Memory B cell (primary cell): ENCODE measurements around the gene ADD3.
A peak's percentile ranks its signal among the peaks of the same experiment; 100 is the strongest.

Experiments
- ATAC-seq: fragments of 150-1000 bp; cut with Tn5 transposase; 2 replicates; pipeline ENCODE4 v1.10.0; 2021; ENCODE audit warnings: low read depth, mild to moderate bottlenecking, moderate library complexity
- DNase-seq, 2 donors: peaks; one replicate each; pipeline ENCODE4 v3.0.0; 2022; ENCODE audit warnings: low spot score in 2 of 2
- H3K27ac Mint-ChIP-seq: one replicate; pipeline ENCODE4 v1.8.0; 2022; ENCODE audit warnings: mild to moderate bottlenecking, moderate library complexity, mixed read lengths
- H3K27me3 Mint-ChIP-seq: one replicate; pipeline ENCODE4 v1.8.0; 2022; ENCODE audit warnings: mixed read lengths
- H3K36me3 Mint-ChIP-seq: one replicate; pipeline ENCODE4 v1.8.0; 2022; ENCODE audit warnings: mild to moderate bottlenecking, mixed read lengths
- H3K4me1 Mint-ChIP-seq: one replicate; pipeline ENCODE4 v1.8.0; 2022; ENCODE audit warnings: mixed read lengths
- H3K4me3 Mint-ChIP-seq: one replicate; pipeline ENCODE4 v1.8.0; 2022; ENCODE audit warnings: mild to moderate bottlenecking, moderate library complexity, mixed read lengths
- H3K9me3 Mint-ChIP-seq: one replicate; pipeline ENCODE4 v1.8.0; 2022; ENCODE audit warnings: mixed read lengths

The ADD3 gene

DNA sequence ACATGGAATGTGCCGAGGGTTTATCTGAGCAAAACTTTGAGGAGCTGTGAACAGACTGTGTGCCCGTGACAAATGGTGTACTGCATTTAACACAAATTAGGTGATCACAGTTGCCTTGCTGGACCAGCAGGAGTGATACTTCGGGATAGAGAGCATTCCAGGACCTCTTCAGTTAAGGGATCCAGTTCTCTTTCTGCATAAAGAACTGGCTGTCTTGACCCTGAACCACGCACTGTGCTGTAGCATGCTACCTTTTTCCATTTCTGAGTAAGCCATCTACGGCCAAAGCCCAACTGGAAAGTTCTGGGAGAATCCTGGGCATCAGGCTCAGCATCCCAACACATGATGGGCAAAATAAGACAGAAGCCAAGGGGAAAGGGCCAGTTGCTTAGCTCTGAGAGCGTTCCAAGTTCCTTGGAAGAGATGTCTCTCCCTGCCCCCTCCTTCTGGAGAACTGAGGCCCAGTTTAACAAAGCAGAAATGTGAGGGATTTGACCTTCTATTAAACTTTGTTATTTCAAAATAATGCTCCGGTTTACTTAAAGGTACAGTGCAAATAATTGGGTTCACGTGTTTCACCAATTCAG, 37.9 kb upstream of the ADD3 start:
- Mint-ChIP-seq H3K4me3 (no peak overlapping the region), H3K27ac (no peak overlapping the region), H3K36me3 (no peaks in the 10 kb centered on the region), H3K4me1 (no peaks in the 10 kb centered on the region), H3K27me3 (no peaks in the 10 kb centered on the region), H3K9me3 (no peaks in the 10 kb centered on the region)
- DNase-seq, result no peak
- no peak for ATAC-seq

DNA sequence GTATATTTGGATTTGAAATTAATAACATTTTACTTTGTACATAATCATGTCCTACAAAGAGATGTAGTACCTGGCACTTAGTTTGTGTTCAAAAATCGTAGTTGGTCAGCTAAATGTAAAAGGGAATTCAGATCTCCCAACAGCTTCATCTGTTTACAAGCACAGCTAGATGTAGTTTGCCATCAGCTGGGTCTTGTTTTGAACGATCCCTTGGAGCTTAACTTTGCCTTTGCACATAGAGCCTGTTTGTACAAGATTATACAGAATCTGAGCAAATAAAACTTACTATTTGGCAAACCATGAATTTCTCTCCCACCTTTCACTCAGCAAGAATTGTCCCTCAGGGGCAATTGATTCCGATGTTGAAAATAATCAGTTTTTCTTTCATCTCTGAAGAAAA, 36.1 kb upstream of the ADD3 start:
- Mint-ChIP-seq H3K4me3 (no peak overlapping the region), H3K27ac (no peak overlapping the region), H3K4me1 (no peaks in the 10 kb centered on the region), H3K36me3 (no peaks in the 10 kb centered on the region), H3K27me3 (no peaks in the 10 kb centered on the region), H3K9me3 (no peaks in the 10 kb centered on the region)
- no peak for ATAC-seq
- DNase-seq, result no peak

DNA sequence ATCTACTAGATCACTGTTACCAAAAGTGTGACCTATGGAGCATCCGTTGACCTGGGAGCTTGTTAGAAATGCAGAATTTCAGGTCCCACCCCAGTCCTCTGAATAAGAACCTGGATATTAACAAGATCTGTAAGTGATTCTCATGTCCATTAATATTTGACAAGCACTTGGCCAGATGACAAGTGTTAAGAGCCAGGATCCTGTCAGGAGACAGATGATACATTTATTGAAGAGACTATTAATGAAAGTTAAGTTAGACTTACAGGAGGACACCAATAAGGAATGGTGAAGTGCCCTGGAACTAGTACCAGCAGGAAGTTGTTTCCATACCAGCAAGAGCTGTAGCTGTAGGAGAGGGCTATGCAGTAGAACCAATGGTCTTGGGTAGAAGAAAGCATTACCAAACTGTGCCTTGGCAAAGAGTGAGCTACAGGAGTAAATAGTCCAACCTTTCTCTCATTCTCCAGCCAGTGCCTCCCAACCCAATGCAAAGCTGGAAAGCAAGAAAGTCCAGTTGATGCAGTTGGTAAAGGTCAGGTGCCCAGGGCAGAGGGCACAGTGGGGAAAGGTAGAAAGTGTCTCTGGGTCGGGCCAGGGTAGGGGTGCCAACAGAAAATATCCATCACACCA, 35.3 kb upstream of the ADD3 start:
- H3K4me1 Mint-ChIP-seq, result no peaks in the 10 kb centered on the region
- H3K27ac Mint-ChIP-seq, result no peak overlapping the region
- DNase-seq, result no peak
- H3K36me3 Mint-ChIP-seq, result no peaks in the 10 kb centered on the region
- no peak for ATAC-seq
- H3K4me3 Mint-ChIP-seq, result no peak overlapping the region
- no peaks in the 10 kb centered on the region for H3K27me3 Mint-ChIP-seq
- H3K9me3 Mint-ChIP-seq, result no peaks in the 10 kb centered on the region

DNA sequence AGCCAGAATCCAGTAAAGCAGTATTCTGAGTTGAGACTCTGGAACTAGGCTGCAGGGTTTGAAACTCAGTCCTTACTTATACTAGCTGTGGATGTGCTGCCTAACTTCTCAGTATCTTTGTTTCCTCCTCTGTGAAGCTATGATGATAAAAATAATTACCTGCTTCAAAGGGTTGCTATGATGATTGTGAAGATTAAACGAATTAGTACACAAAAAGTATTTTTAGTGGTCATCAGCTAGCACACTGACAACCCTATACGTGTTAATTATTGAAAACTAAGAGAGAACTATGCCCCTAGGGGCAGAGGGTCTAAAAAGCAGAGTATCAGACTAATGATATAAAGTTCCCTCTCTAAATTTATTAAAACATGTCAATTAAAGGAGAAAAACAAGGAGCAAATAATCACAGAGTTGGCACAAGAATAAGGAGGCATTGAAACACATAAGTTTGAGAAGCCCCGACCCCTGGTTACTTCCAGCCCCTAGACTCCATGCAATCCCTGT, 34.4 kb upstream of the ADD3 start:
- H3K4me1 Mint-ChIP-seq, result no peaks in the 10 kb centered on the region
- no peak for ATAC-seq
- DNase-seq, result no peak
- H3K36me3 Mint-ChIP-seq, result no peaks in the 10 kb centered on the region
- H3K27ac Mint-ChIP-seq, result no peak overlapping the region
- no peak overlapping the region for H3K4me3 Mint-ChIP-seq
- H3K9me3 Mint-ChIP-seq, result no peaks in the 10 kb centered on the region
- no peaks in the 10 kb centered on the region for H3K27me3 Mint-ChIP-seq

DNA sequence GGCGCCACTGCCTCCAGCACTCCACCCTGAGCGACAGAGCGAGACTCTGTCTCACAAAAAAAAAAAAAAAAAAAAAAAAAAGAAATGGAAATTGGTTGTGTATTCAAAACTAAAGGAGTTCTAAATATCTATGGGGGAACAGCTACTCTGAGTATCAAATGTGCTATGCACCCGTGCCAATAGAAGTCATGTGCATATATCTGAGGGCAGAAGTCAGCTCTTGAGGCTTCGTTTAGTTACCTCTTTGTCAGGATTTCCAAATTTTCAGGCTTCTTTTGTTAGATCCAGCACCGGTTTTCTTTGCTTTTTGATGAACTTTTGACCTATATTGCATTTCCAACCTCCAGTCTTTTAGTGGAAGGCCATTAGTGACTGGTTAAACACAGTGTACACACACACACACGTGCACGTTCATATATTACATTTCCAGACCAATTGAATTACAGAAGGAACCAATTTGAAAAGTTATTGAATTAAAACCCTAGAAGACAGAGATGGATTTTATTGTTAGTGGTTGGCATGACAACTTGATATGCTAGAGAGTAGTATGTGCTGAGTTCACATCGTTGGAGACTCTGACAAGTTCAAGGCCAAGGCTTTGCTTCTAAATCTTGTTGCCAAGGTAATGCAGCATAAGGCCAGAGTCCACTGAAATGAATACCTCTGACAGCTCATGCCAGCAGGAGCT, 33.1 kb upstream of the ADD3 start:
- no peaks in the 10 kb centered on the region for H3K36me3 Mint-ChIP-seq
- H3K9me3 Mint-ChIP-seq, result no peaks in the 10 kb centered on the region
- DNase-seq, result no peak
- no peaks in the 10 kb centered on the region for H3K4me1 Mint-ChIP-seq
- H3K4me3 Mint-ChIP-seq, result no peak overlapping the region
- no peak overlapping the region for H3K27ac Mint-ChIP-seq
- no peak for ATAC-seq
- H3K27me3 Mint-ChIP-seq, result no peaks in the 10 kb centered on the region

DNA sequence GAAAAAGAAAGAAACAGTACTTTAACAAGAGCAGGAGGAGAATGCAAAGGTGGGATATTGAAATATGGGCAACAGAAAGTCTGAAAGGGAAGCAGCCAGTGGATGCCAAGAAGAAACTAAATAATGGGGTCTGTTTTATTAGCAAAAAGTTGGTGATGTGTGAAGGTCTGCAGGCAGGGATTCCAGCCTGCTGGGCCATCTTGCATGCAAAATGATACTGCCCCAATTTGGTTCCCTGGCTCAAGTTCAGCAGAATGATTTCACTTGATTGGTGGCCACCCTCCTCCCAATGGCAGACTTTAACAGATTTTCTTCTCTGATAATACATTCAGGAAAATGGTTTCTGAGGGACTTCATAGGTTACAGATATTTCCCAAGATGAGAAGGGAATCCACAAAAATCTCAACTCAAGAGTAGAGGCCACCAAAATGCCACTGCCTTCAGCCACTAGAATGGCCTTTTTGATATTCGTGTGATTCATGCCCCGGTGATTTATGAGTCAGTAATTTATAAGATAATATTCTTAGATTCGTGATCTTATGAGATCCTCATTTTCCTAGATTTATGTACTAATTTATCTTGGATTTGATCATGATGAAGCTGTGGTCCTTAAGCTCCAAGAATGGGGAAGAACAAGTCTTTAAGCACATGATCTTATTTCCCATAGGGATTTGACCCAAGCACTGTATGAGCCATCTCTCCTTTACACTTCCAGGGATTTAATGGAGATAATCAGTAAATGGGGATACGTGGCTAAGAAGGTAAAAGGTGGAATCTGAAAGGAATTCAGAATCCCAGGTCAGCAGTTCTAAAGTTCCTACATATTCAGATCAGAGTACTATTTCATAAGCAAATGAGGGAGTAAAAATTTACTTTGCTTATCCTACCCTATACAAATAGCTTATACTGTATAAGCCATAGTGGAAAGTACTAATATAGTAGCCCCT, 32.3 kb upstream of the ADD3 start:
- no peak for DNase-seq
- ATAC-seq, result no peak
- Mint-ChIP-seq H3K4me3 (no peak overlapping the region), H3K4me1 (no peaks in the 10 kb centered on the region), H3K27ac (no peak overlapping the region), H3K9me3 (no peaks in the 10 kb centered on the region), H3K36me3 (no peaks in the 10 kb centered on the region), H3K27me3 (no peaks in the 10 kb centered on the region)

DNA sequence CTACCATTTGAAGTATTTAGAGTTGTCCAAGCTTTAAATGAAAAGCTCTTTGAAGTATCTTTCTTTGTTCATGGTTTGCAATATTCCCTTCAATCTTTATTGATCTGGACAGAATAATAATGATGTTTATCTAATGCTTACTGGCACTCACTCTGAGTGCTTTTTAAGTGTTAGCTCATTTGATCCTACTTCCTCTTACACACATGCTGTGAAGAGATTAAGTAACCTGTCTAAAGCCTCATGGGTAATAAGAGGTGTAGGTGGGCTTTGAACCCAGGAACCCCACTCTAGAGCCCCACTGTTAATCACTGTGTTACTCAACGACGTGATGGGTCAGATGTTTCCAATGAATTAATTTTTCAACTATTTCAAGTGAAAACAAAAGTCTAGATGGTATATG, 31.1 kb upstream of the ADD3 start:
- Mint-ChIP-seq H3K36me3 (no peaks in the 10 kb centered on the region), H3K4me1 (no peaks in the 10 kb centered on the region), H3K9me3 (no peaks in the 10 kb centered on the region), H3K4me3 (no peak overlapping the region), H3K27ac (no peak overlapping the region), H3K27me3 (no peaks in the 10 kb centered on the region)
- DNase-seq (no peak), ATAC-seq (no peak)

- H3K36me3 Mint-ChIP-seq, result no peaks in the 10 kb centered on the region
- H3K4me1 Mint-ChIP-seq, result no peaks in the 10 kb centered on the region
- ATAC-seq, result no peak
- H3K4me3 Mint-ChIP-seq, result no peak overlapping the region
- no peaks in the 10 kb centered on the region for H3K27me3 Mint-ChIP-seq
- DNase-seq, result no peak
- no peaks in the 10 kb centered on the region for H3K9me3 Mint-ChIP-seq
- H3K27ac Mint-ChIP-seq, result no peak overlapping the region
Measured at GRCh38 chr10:109977382-109977806, 30.4 kb upstream of the ADD3 start.

GRCh38 chr10:109978481-109978880, 29.3 kb upstream of the ADD3 start:
- Mint-ChIP-seq H3K27me3 (no peaks in the 10 kb centered on the region), H3K9me3 (no peaks in the 10 kb centered on the region), H3K27ac (no peak overlapping the region), H3K36me3 (no peaks in the 10 kb centered on the region), H3K4me1 (no peaks in the 10 kb centered on the region), H3K4me3 (no peak overlapping the region)
- DNase-seq, result peak; percentile 61 to 66
- peak; percentile 58 for ATAC-seq

DNA sequence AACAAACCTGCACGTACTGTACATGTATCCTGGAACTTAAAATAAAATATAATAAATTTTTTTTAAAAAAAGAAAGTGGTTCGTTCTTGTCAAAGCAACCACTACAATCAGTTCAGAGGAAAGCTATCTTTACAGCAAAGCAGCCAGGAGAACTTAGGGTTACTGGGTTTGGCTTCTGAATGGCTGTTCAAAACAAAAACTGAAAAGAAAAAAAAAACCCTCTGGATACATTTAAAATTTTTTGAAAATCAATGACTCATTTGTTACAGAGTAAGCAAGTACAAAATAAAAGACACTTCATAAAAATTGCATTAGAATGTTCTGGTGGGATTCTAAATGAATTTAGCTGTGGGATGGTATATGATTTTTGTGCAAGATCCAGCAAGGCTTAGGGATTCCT, 28.6 kb upstream of the ADD3 start:
- Mint-ChIP-seq H3K4me3 (no peak overlapping the region), H3K4me1 (no peaks in the 10 kb centered on the region), H3K9me3 (no peaks in the 10 kb centered on the region), H3K27me3 (no peaks in the 10 kb centered on the region), H3K27ac (no peak overlapping the region), H3K36me3 (no peaks in the 10 kb centered on the region)
- DNase-seq (no peak), ATAC-seq (no peak)

DNA sequence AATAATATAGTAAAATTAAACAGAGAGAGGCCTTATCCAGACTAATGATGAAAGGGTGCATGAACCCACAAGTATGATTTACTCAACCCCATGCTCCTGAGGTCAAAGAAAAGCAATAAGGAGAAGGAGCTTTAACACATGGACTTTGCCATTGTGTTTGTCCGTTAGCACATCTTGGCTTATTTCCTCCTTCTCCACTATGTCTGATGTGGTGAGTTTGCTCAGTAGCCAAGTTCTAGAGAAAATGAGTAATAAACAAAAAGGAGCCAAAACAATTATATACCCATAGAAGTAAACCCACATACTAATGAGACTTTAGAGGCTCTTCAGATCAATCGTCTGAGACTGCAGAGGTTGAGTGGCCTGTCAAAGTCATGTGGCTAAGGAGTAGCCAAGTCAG, 26.1 kb upstream of the ADD3 start:
- peaks cover 4% of the 10 kb centered on the region for H3K36me3 Mint-ChIP-seq
- no peaks in the 10 kb centered on the region for H3K4me1 Mint-ChIP-seq
- ATAC-seq, result no peak
- H3K27ac Mint-ChIP-seq, result no peak overlapping the region
- H3K9me3 Mint-ChIP-seq, result peaks cover 8% of the 10 kb centered on the region
- H3K4me3 Mint-ChIP-seq, result no peak overlapping the region
- DNase-seq, result no peak
- H3K27me3 Mint-ChIP-seq, result no peaks in the 10 kb centered on the region

DNA sequence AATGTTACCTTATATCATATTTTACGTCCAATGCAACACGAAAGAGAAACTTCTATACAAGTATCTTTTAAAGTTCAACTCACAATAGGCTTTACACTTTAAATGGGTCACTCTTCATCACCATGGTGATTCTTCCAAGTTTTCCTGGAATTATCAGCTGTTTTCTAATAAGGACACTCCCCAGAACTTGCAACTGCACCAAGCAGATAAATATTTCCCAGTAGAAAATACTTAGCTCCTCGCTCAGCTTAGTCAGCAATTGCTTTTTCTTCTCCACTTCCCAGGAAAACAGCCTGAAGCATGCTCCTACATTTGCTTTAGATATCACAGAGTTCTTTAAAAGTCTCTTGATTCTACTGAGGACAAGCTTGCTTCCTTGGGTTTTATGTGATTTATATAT, 25.7 kb upstream of the ADD3 start:
- Mint-ChIP-seq H3K27me3 (no peaks in the 10 kb centered on the region), H3K36me3 (peaks cover 4% of the 10 kb centered on the region), H3K9me3 (peaks cover 8% of the 10 kb centered on the region), H3K27ac (no peak overlapping the region), H3K4me1 (no peaks in the 10 kb centered on the region), H3K4me3 (no peak overlapping the region)
- ATAC-seq (no peak), DNase-seq (no peak)

DNA sequence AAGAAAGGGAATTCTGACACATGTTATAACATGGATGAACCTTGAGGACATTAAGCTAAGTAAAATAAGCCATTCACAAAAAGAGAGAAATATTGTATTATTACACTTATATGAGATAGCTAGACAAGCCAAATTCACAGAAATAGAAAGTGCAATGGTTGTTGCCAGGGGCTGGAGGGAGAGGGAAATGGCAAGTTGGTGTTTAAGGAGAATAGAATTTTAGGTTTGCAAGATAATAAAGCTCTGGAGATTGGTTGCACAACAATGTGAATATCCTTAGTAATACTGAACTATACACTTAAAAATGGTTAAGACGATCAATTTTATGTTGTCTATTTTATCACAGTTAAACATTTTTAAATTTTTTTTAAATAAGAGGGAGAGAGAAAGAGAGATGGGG, 25.0 kb upstream of the ADD3 start:
- H3K4me3 Mint-ChIP-seq, result no peak overlapping the region
- DNase-seq, result no peak
- no peaks in the 10 kb centered on the region for H3K4me1 Mint-ChIP-seq
- no peak for ATAC-seq
- peaks cover 5% of the 10 kb centered on the region for H3K36me3 Mint-ChIP-seq
- no peak overlapping the region for H3K27ac Mint-ChIP-seq
- peaks cover 9% of the 10 kb centered on the region for H3K9me3 Mint-ChIP-seq
- H3K27me3 Mint-ChIP-seq, result no peaks in the 10 kb centered on the region

DNA sequence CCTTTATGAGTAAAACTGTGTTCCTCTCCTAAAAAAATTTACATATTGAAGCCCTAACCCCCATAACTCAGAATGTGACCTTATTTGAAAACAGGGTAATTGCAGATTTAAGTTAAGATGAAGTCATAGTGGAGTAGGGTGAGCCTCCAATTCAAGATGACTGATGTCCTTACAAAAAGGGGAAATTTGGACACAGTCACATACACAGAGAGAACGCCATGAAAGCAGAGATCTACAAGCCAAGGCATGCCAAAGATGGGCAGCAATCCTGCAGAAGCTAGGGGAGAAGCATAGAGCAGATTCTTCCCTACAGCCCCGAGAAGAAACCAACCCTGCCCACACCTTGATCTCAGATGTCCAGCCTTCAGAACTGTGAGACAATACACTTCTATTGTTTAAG, 23.8 kb upstream of the ADD3 start:
- peaks cover 10% of the 10 kb centered on the region for H3K36me3 Mint-ChIP-seq
- DNase-seq (no peak), ATAC-seq (no peak)
- peaks cover 13% of the 10 kb centered on the region for H3K9me3 Mint-ChIP-seq
- H3K27me3 Mint-ChIP-seq, result no peaks in the 10 kb centered on the region
- H3K4me1 Mint-ChIP-seq, result no peaks in the 10 kb centered on the region
- H3K27ac Mint-ChIP-seq, result no peak overlapping the region
- H3K4me3 Mint-ChIP-seq, result no peak overlapping the region
